ENCODE results near the gene NHS.

DNA sequence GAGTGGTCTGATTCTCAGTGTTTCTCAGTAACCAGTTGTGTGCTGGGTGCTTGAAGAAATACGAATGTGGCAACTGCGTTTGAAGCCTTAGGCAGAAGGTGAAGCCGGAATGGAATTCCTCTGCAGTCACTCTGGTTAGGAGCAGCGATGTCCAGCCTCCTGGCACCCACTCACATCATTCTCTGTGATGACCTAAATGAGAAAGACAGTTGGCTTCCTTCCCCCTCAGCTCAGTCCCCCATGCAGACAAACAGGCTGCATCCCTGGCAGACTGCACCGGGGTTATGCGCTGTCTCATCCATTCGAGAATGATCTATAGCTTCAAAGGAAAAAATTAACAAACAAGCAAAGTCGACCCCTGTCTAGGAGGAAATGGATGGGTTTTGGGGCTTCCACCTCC, 192.2 kb downstream of the NHS start:
- TF ChIP-seq, protein P1, sequence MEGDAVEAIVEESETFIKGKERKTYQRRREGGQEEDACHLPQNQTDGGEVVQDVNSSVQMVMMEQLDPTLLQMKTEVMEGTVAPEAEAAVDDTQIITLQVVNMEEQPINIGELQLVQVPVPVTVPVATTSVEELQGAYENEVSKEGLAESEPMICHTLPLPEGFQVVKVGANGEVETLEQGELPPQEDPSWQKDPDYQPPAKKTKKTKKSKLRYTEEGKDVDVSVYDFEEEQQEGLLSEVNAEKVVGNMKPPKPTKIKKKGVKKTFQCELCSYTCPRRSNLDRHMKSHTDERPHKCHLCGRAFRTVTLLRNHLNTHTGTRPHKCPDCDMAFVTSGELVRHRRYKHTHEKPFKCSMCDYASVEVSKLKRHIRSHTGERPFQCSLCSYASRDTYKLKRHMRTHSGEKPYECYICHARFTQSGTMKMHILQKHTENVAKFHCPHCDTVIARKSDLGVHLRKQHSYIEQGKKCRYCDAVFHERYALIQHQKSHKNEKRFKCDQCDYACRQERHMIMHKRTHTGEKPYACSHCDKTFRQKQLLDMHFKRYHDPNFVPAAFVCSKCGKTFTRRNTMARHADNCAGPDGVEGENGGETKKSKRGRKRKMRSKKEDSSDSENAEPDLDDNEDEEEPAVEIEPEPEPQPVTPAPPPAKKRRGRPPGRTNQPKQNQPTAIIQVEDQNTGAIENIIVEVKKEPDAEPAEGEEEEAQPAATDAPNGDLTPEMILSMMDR (IDR thresholded peaks at IDR 0.05) = no peak
- TF ChIP-seq POLR2A (IDR thresholded peaks at IDR 0.05) = no peak
